ENCODE results near the gene TP53I13. TPM values are rescaled to one million over a fixed set of nuclear protein-coding genes. Genes with fewer than 3 reads are reported as not detected.
A peak's percentile ranks its signal among the peaks of the same experiment; 100 is the strongest.

Gene TP53I13
- total and polyA plus RNA-seq, 10 donors, result 39.5 to 209 (median 72.0) TPM

GRCh38 chr17:29595107-29595942, 26.8 kb downstream of the TP53I13 start:
- Histone ChIP-seq H3K36me3 (no peaks in the 10 kb centered on the region), H3K4me3 (no peak overlapping the region), H3K4me1 (peaks cover 29 to 43% (median 37%) of the 10 kb centered on the region in 6 donors), H3K9me3 (no peaks in the 10 kb centered on the region), H3K27ac (no peak overlapping the region), H3K27me3 (replicated peaks in 1 of 7) (peaks cover 0 to 36% (median 5%) of the 10 kb centered on the region in 7 donors)
- WGBS, 5 donors, result 82 to 94% (median 87%) methylated on average over 5 to 7 of the region's 7 CpGs
- DNase-seq, result no peak
- intact Hi-C loops (cut with DNase I; ENCODE audit: low total_unique reads), result no loop called here
- no peak for TF ChIP-seq POLR2AphosphoS5 (IDR thresholded peaks at IDR 0.05)
- no peak for TF ChIP-seq CTCF (IDR thresholded peaks at IDR 0.05 in 8 of 11, conservative IDR thresholded peaks at IDR 0.05 in 3 of 11)
- no peak for TF ChIP-seq POLR2A (IDR thresholded peaks at IDR 0.05)

GRCh38 chr17:29595943-29596774, 27.7 kb downstream of the TP53I13 start:
- DNase-seq, result peak; percentile 58
- H3K27me3 ChIP-seq (replicated peaks in 1 of 7), result peaks cover 0 to 31% (median 5%) of the 10 kb centered on the region in 7 donors
- TF ChIP-seq POLR2A (IDR thresholded peaks at IDR 0.05), result no peak
- no peak for TF ChIP-seq POLR2AphosphoS5 (IDR thresholded peaks at IDR 0.05)
- TF ChIP-seq CTCF (IDR thresholded peaks at IDR 0.05 in 8 of 11, conservative IDR thresholded peaks at IDR 0.05 in 3 of 11), result no peak
- intact Hi-C loops (cut with DNase I; ENCODE audit: low total_unique reads), result no loop called here
- WGBS, 5 donors, result 86 to 89% (median 88%) methylated on average over 9 to 12 of the region's 12 CpGs
- H3K36me3 ChIP-seq, result no peaks in the 10 kb centered on the region
- H3K9me3 ChIP-seq, result no peaks in the 10 kb centered on the region
- H3K27ac ChIP-seq, result no peak overlapping the region
- H3K4me1 ChIP-seq, result peaks cover 21 to 35% (median 29%) of the 10 kb centered on the region in 6 donors
- H3K4me3 ChIP-seq, result no peak overlapping the region

GRCh38 chr17:29596811-29597210, 28.3 kb downstream of the TP53I13 start:
- 64 to 84% (median 81%) methylated on average over 5 to 9 of the region's 9 CpGs for WGBS, 5 donors
- no peaks in the 10 kb centered on the region for H3K36me3 ChIP-seq
- intact Hi-C loops (cut with DNase I; ENCODE audit: low total_unique reads), result no loop called here
- H3K9me3 ChIP-seq, result no peaks in the 10 kb centered on the region
- no peak overlapping the region for H3K4me3 ChIP-seq
- TF ChIP-seq POLR2AphosphoS5 (IDR thresholded peaks at IDR 0.05), result no peak
- H3K4me1 ChIP-seq, result peaks cover 14 to 28% (median 23%) of the 10 kb centered on the region in 6 donors
- no peak overlapping the region for H3K27ac ChIP-seq
- peak; percentile 33 for DNase-seq
- H3K27me3 ChIP-seq (replicated peaks in 1 of 7), result peaks cover 0 to 24% (median 5%) of the 10 kb centered on the region in 7 donors

GRCh38 chr17:29597361-29598172, 29.1 kb downstream of the TP53I13 start:
- Histone ChIP-seq H3K9me3 (no peaks in the 10 kb centered on the region), H3K4me3 (no peak overlapping the region), H3K4me1 (peaks cover 6 to 21% (median 15%) of the 10 kb centered on the region in 6 donors), H3K27me3 (replicated peaks in 1 of 7) (peaks cover 0 to 22% (median 5%) of the 10 kb centered on the region in 7 donors), H3K36me3 (no peaks in the 10 kb centered on the region), H3K27ac (no peak overlapping the region)
- intact Hi-C loops (cut with DNase I; ENCODE audit: low total_unique reads), result no loop called here
- 78 to 85% (median 83%) methylated on average over 8 to 13 of the region's 13 CpGs for WGBS, 5 donors
- peak; percentile 65 for DNase-seq
- TF ChIP-seq CTCF (IDR thresholded peaks at IDR 0.05 in 8 of 11, conservative IDR thresholded peaks at IDR 0.05 in 3 of 11), result no peak

Measured in spleen (tissue), 11 donors.